Tibial nerve (tissue), 4 donors: ENCODE results near the gene AP2A2. TPM values are rescaled to one million over a fixed set of nuclear protein-coding genes. Genes with fewer than 3 reads are reported as not detected.

Experiments used
- DNase-seq, 2 donors: peaks; one replicate each; pipeline ENCODE4 v3.0.0-alpha.2; 2019; ENCODE audit warnings: low spot score in 2 of 2
- H3K27ac ChIP-seq, 4 donors: fragments of 200-600 bp; sonication (generic) in 3 of 4; one replicate each; pipeline ENCODE4 v1.5.1; 2017 to 2019; ENCODE audit warnings: mild to moderate bottlenecking in 1 of 4
- H3K27me3 ChIP-seq, 2 donors: fragments of 200-600 bp; sonication (generic) in 1 of 2; one replicate each; pipeline versions ENCODE4 v1.5.1 to v1.6.0; 2017 to 2019
- H3K36me3 ChIP-seq, 3 donors: fragments of 200-600 bp; sonication (generic); one replicate each; pipeline ENCODE4 v1.5.1; 2018 to 2019
- H3K4me1 ChIP-seq, 4 donors: fragments of 200-600 bp; sonication (generic) in 3 of 4; one replicate each; pipeline ENCODE4 v1.5.1; 2017 to 2019
- H3K4me3 ChIP-seq, 4 donors: fragments of 200-600 bp; sonication (generic) in 3 of 4; one replicate each; pipeline ENCODE4 v1.5.1; 2017 to 2019; ENCODE audit warnings: mild to moderate bottlenecking in 1 of 4, moderate library complexity in 1 of 4
- H3K9me3 ChIP-seq, 4 donors: fragments of 200-600 bp; sonication (generic) in 3 of 4; one replicate each; pipeline ENCODE4 v1.5.1; 2017 to 2019
- EP300 ChIP-seq, 2 donors: sonication (generic); formaldehyde crosslinking; IDR thresholded peaks; one replicate each; pipeline ENCODE4 v1.6.1; 2017; ENCODE audit warnings: antibody characterized with exemption in 2 of 2, mild to moderate bottlenecking in 1 of 2
- POLR2A ChIP-seq, 2 donors: fragments of 450-650 bp; IDR thresholded peaks; one replicate each; pipeline ENCODE4 v1.6.1; 2017; ENCODE audit warnings: antibody characterized with exemption in 2 of 2, mild to moderate bottlenecking in 2 of 2, moderate library complexity in 2 of 2
- WGBS, 2 donors: methylation state at CpG; one replicate each; pipeline ENCODE4 v1.1.5; 2018; 5-methylcytosine and 5-hydroxymethylcytosine counted together
- total RNA-seq, 4 donors: library from RNA; depleted of rRNA; stranded (reverse); fragments of >200 nt; gene quantifications; one replicate each; pipeline ENCODE4 v1.1.0, GENCODE V29; 2016
- TF ChIP-seq, protein P1 (sequence below), 5 experiments: fragments of 200-600 bp in 3 of 5; fragments of 450-650 bp in 2 of 5; sonication (generic) in 3 of 5; IDR thresholded peaks; one replicate each; pipeline ENCODE4 v1.5.1; 2016 to 2019; ENCODE audit warnings: antibody characterized with exemption in 5 of 5, mild to moderate bottlenecking in 3 of 5, moderate library complexity in 2 of 5

Gene AP2A2
- total RNA-seq, 4 donors from 2014 or later: 70.8 to 136 (median 90.3) TPM

DNA sequence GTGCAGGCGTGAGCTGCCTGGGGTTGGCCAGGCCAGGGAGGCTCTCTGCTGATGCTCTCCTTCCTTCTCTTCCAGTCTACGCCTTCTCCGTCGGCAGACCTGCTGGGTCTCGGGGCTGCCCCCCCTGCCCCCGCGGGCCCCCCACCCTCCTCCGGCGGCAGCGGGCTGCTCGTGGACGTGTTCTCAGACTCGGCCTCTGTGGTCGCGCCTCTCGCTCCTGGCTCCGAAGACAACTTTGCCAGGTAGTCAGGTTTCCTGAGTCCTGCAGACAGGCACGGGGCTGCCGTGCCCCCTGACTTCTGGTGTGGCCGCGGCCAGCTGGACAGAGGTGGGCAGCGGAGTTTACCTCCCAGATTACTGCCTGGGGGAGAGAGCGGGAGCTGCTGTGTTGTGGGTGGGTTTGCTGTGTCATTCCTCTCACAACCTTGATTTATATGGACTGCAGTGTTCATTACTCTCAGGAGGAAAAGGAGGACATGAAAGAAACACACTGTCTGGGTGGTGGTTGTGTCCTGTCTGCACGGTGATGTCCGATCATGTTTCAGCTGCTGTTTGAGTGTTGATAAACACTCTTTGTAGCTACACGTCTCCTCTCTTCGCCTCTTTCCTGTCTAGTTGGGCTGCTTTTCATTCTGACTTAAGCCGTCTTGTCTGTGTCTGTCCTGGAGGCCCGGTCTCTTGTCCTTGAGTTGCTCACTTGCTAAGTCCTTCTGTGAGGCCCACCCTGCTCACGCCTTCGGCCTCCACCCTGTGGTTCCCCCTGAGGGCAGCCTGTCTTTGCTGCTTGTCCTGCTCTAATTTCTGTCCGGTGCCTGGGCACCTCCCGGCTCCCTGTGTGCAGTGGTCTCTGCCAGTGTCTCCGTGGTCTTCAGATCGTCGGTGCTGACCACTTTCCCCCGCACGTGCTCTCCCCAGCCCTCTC is 74.9 kb downstream of the AP2A2 start:
- Histone ChIP-seq H3K4me3 (no peak overlapping the region), H3K4me1 (peaks cover 0 to 18% (median 0%) of the 10 kb centered on the region in 4 donors), H3K36me3 (peaks cover 0 to 93% (median 9%) of the 10 kb centered on the region in 3 donors), H3K27ac (no peak overlapping the region), H3K27me3 (no peaks in the 10 kb centered on the region), H3K9me3 (no peaks in the 10 kb centered on the region)
- DNase-seq: no peak
- WGBS, 2 donors: 88 to 90% methylated on average over 34 to 38 of the region's 38 CpGs
- no peak for TF ChIP-seq EP300 (IDR thresholded peaks at IDR 0.05)
- TF ChIP-seq, protein P1, sequence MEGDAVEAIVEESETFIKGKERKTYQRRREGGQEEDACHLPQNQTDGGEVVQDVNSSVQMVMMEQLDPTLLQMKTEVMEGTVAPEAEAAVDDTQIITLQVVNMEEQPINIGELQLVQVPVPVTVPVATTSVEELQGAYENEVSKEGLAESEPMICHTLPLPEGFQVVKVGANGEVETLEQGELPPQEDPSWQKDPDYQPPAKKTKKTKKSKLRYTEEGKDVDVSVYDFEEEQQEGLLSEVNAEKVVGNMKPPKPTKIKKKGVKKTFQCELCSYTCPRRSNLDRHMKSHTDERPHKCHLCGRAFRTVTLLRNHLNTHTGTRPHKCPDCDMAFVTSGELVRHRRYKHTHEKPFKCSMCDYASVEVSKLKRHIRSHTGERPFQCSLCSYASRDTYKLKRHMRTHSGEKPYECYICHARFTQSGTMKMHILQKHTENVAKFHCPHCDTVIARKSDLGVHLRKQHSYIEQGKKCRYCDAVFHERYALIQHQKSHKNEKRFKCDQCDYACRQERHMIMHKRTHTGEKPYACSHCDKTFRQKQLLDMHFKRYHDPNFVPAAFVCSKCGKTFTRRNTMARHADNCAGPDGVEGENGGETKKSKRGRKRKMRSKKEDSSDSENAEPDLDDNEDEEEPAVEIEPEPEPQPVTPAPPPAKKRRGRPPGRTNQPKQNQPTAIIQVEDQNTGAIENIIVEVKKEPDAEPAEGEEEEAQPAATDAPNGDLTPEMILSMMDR (IDR thresholded peaks at IDR 0.05): no peak
- no peak for TF ChIP-seq POLR2A (IDR thresholded peaks at IDR 0.05)

DNA sequence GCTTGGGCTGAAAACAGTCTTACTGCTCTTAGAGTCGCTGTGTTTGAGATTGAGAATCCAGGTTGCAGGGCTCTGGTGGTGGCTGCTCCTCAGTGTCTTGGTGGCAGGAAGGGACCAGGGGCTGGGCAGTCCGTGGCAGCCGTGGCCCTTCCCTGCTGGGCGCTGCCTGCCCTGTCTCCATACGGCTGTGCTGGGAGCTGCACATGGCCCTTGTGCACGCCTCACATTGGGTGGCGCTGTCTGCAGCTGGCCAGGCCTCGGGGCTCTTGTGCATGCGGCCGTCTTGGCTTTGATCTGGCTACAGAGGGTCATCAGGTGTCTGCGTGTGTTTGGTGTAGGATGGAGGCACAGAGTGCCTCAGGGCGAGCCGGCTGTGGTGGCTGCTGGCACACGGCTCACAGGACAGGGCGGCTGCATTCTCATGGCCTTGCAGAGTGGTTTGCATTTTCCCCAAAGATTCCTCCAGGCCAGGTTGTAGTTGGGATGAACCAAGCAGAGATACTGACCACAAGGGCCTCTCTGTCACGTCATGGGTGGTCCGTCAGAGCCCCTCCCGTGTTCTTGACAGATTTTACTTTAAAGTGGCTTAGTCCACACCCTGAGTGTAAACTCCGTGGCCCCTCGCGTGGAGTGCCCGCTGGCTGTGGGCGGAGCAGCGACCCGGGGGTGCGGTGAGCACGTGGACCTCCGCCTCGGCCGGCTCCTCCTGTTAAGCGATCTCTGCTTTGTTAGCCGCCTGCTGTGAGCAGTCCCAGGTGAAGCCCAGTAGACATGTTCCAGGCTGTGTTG is 76.1 kb downstream of the AP2A2 start:
- Histone ChIP-seq H3K27ac (no peak overlapping the region), H3K36me3 (peaks cover 0 to 95% (median 9%) of the 10 kb centered on the region in 3 donors), H3K9me3 (no peaks in the 10 kb centered on the region), H3K27me3 (no peaks in the 10 kb centered on the region), H3K4me3 (no peak overlapping the region), H3K4me1 (peaks cover 0 to 11% (median 0%) of the 10 kb centered on the region in 4 donors)
- 81 to 88% methylated on average over 12 to 28 of the region's 32 CpGs for WGBS, 2 donors
- no peak for TF ChIP-seq EP300 (IDR thresholded peaks at IDR 0.05)
- TF ChIP-seq, protein P1 (IDR thresholded peaks at IDR 0.05): no peak
- no peak for TF ChIP-seq POLR2A (IDR thresholded peaks at IDR 0.05)
- no peak for DNase-seq

DNA sequence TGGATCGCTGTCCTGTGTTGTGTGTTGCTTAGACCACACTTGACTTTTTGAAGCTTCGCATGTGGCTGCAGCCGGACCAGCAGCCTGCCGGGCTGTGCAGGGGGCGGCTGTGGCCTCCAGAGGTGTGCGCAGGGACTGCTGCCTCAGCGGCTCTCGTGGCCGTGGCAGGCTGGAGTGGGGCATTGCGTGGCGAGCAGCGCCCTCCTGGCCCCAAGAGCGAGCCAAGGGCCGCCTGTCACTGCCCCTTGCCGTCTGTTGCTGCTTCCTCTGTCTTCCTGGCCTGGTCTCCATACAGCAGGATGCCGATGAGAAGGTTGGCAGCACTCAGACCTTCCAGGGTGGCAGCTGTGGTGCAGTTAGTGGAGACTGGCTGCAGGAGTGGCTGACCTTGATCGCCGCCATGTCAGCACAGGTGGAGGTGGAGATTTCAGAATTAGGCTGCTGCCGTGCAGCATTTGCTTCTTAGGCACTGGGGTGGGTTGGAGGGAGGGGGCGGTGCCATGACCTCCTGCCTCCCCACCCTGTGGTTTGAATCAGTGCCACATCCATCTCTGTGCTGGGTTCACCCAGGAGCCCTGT is 76.8 kb downstream of the AP2A2 start:
- 86 to 98% methylated on average over 7 to 19 of the region's 20 CpGs for WGBS, 2 donors
- Histone ChIP-seq H3K27ac (no peak overlapping the region), H3K9me3 (no peaks in the 10 kb centered on the region), H3K27me3 (no peaks in the 10 kb centered on the region), H3K4me3 (no peak overlapping the region), H3K36me3 (peaks cover 0 to 95% (median 9%) of the 10 kb centered on the region in 3 donors), H3K4me1 (peaks cover 0 to 11% (median 0%) of the 10 kb centered on the region in 4 donors)
- no peak for TF ChIP-seq POLR2A (IDR thresholded peaks at IDR 0.05)
- DNase-seq: no peak

DNA sequence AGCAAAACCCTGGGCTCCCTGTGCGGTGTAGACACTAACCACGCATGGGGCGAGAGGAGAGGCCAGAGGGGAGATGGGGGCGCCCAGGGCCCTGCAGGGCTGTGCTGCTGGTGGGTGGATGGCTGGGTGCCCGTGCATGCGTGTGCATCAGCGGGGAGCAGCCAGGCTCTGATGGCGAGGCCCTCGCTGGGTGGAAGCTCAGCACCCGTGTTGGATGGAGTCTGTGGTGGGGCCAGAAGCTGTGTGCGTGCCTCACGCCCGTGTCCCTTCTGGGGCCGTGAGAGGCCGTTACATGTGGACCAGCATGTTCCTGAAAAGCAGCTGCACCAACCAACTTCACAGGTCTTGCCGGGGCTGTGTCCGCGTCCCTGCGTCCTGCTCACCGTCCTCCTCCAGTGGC is 77.5 kb downstream of the AP2A2 start:
- peaks cover 0 to 11% (median 0%) of the 10 kb centered on the region in 4 donors for H3K4me1 ChIP-seq
- TF ChIP-seq EP300 (IDR thresholded peaks at IDR 0.05): no peak
- TF ChIP-seq, protein P1 (IDR thresholded peaks at IDR 0.05): no peak
- no peak for TF ChIP-seq POLR2A (IDR thresholded peaks at IDR 0.05)
- peaks cover 0 to 96% (median 9%) of the 10 kb centered on the region in 3 donors for H3K36me3 ChIP-seq
- WGBS, 2 donors: 55 to 72% methylated on average over 15 to 20 of the region's 20 CpGs
- no peaks in the 10 kb centered on the region for H3K27me3 ChIP-seq
- no peak overlapping the region for H3K4me3 ChIP-seq
- no peaks in the 10 kb centered on the region for H3K9me3 ChIP-seq
- no peak overlapping the region for H3K27ac ChIP-seq
- no peak for DNase-seq

DNA sequence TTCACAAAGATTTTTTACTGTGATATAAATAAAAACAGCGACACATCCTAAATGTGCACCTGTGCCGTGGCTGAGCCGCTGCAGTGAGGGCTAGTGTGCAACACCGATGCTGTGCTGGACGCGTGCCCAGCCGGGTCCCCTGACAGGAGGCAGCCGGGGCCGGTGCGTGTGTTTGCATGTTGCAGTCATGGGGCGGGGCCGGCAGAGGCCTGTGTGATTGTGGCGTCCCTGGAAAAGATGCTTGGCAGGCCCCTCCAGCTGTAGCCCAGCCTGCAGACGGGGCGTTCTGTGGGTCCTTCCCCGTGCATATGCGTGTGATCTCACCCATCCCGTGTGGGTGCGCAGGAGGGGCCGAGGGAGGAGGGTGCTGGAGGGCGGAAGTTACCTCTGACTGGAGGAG is 80.3 kb downstream of the AP2A2 start:
- Histone ChIP-seq H3K9me3 (no peaks in the 10 kb centered on the region), H3K4me1 (peaks cover 0 to 11% (median 0%) of the 10 kb centered on the region in 4 donors), H3K4me3 (no peak overlapping the region), H3K27me3 (no peaks in the 10 kb centered on the region), H3K27ac (no peak overlapping the region), H3K36me3 (peaks cover 0 to 97% (median 23%) of the 10 kb centered on the region in 3 donors)
- peak; percentile 27 to 40 for DNase-seq
- no peak for TF ChIP-seq POLR2A (IDR thresholded peaks at IDR 0.05)
- WGBS, 2 donors: 67 to 75% methylated on average over 21 of the region's 21 CpGs
